ENCODE measurements around the gene RNF5.

Gene RNF5

DNA sequence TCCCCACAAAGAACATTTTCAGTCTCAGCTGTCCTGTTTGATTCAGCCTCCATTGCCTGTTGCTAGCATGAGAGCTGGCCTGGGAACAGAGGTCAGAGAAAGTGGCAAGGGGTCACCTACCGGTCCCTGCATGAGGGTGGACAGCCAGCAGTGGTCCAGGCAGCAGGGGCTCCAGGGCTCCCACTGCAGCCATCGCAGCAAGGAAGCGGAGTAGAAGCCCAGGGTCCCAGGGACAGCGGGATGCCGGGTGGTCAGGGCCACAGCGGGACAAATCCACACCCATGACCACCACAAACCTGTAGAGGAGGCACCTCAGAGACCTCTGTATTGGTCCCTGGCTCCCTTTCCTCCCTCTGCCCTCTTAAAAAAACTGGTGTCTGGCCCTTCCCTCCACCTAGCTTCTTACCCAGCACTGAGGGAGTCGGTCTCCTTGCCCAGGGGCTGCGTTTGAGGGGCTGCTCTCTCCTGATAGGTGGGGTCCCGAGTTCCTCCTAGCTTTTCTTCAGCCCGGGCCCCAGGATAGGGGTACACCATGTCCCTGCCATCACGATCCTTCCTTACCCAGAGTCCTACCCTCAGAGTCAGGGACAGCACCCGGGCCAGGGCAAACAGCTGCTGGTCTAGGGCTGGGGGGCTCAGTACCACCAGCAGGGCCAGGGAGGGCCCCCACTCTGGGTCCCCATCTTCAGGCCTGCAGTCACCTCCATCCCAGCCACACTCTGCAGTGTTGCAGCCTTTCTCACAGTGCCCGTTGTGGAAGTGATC, 22.7 kb downstream of the RNF5 start:
- no peak overlapping the region for H3K4me2 ChIP-seq (ENCODE audit: low read depth, low read length)
- H3K9me3 ChIP-seq (replicated peaks; ENCODE audit: insufficient read depth, low read length): no peaks in the 10 kb centered on the region
- no peaks in the 10 kb centered on the region for H3K9me2 ChIP-seq (replicated peaks; ENCODE audit: insufficient read depth, low read length)
- no peaks in the 10 kb centered on the region for H3K79me2 ChIP-seq (ENCODE audit: low read length)
- H4K20me1 ChIP-seq (ENCODE audit: insufficient read depth, low read length): no peaks in the 10 kb centered on the region
- no peaks in the 10 kb centered on the region for H3F3A ChIP-seq (ENCODE audit: insufficient read depth, low read length)
- H3K27me3 ChIP-seq (replicated peaks; ENCODE audit: insufficient read depth, low read length): peaks cover 28% of the 10 kb centered on the region
- no peak overlapping the region for H3K4me3 ChIP-seq (ENCODE audit: low read length)
- TF ChIP-seq, protein P1, sequence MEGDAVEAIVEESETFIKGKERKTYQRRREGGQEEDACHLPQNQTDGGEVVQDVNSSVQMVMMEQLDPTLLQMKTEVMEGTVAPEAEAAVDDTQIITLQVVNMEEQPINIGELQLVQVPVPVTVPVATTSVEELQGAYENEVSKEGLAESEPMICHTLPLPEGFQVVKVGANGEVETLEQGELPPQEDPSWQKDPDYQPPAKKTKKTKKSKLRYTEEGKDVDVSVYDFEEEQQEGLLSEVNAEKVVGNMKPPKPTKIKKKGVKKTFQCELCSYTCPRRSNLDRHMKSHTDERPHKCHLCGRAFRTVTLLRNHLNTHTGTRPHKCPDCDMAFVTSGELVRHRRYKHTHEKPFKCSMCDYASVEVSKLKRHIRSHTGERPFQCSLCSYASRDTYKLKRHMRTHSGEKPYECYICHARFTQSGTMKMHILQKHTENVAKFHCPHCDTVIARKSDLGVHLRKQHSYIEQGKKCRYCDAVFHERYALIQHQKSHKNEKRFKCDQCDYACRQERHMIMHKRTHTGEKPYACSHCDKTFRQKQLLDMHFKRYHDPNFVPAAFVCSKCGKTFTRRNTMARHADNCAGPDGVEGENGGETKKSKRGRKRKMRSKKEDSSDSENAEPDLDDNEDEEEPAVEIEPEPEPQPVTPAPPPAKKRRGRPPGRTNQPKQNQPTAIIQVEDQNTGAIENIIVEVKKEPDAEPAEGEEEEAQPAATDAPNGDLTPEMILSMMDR (IDR thresholded peaks at IDR 0.05; ENCODE audit: low read length): no peak
- no peak for TF ChIP-seq EZH2phosphoT487 (IDR thresholded peaks at IDR 0.05; ENCODE audit: low read length)
- TF ChIP-seq EZH2 (optimal IDR thresholded peaks at IDR 0.05; ENCODE audit: low read depth, low read length): no peak
- no peak for DNase-seq
- H3K9ac ChIP-seq (ENCODE audit: low read length): no peak overlapping the region
- no peaks in the 10 kb centered on the region for H3K36me3 ChIP-seq (replicated peaks; ENCODE audit: insufficient read depth, low read length)
- no peak overlapping the region for H3K27ac ChIP-seq (ENCODE audit: low read length)
- no peak overlapping the region for H2AFZ ChIP-seq (ENCODE audit: low read length)
- H3K4me1 ChIP-seq (ENCODE audit: low read length): no peaks in the 10 kb centered on the region

DNA sequence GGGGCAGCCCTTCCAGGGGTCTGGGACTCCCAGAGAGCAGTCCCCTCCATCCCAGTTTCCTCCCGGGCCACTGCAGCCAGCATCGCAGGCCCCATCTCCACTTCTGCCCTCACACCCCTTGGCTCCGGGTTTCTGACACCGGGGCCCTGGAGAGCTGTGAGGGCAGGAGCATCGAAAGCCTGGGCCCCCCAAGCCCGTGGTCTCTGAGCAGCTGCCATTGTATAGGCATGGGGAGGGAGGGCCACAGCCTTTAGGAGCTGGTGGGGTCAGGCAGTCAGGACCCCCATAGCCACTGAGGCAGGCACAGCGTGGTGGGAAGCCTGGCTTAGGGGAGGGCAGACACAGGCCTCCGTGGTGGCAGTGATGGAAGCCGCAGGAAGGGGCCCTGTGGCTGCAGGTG, 24.0 kb downstream of the RNF5 start:
- no peaks in the 10 kb centered on the region for H3F3A ChIP-seq (ENCODE audit: insufficient read depth, low read length)
- no peak overlapping the region for H3K4me3 ChIP-seq (ENCODE audit: low read length)
- no peaks in the 10 kb centered on the region for H3K9me3 ChIP-seq (replicated peaks; ENCODE audit: insufficient read depth, low read length)
- no peak for DNase-seq
- H3K27me3 ChIP-seq (replicated peaks; ENCODE audit: insufficient read depth, low read length): peaks cover 31% of the 10 kb centered on the region
- H3K4me1 ChIP-seq (ENCODE audit: low read length): no peaks in the 10 kb centered on the region
- H3K36me3 ChIP-seq (replicated peaks; ENCODE audit: insufficient read depth, low read length): no peaks in the 10 kb centered on the region
- H3K4me2 ChIP-seq (ENCODE audit: low read depth, low read length): no peak overlapping the region
- no peaks in the 10 kb centered on the region for H3K9me2 ChIP-seq (replicated peaks; ENCODE audit: insufficient read depth, low read length)
- H3K9ac ChIP-seq (ENCODE audit: low read length): no peak overlapping the region
- TF ChIP-seq EZH2 (optimal IDR thresholded peaks at IDR 0.05; ENCODE audit: low read depth, low read length) (no peak), EZH2phosphoT487 (IDR thresholded peaks at IDR 0.05; ENCODE audit: low read length) (no peak)
- TF ChIP-seq, protein P1 (IDR thresholded peaks at IDR 0.05; ENCODE audit: low read length): no peak
- H3K79me2 ChIP-seq (ENCODE audit: low read length): no peaks in the 10 kb centered on the region
- H3K27ac ChIP-seq (ENCODE audit: low read length): no peak overlapping the region
- no peaks in the 10 kb centered on the region for H4K20me1 ChIP-seq (ENCODE audit: insufficient read depth, low read length)
- no peak overlapping the region for H2AFZ ChIP-seq (ENCODE audit: low read length)

DNA sequence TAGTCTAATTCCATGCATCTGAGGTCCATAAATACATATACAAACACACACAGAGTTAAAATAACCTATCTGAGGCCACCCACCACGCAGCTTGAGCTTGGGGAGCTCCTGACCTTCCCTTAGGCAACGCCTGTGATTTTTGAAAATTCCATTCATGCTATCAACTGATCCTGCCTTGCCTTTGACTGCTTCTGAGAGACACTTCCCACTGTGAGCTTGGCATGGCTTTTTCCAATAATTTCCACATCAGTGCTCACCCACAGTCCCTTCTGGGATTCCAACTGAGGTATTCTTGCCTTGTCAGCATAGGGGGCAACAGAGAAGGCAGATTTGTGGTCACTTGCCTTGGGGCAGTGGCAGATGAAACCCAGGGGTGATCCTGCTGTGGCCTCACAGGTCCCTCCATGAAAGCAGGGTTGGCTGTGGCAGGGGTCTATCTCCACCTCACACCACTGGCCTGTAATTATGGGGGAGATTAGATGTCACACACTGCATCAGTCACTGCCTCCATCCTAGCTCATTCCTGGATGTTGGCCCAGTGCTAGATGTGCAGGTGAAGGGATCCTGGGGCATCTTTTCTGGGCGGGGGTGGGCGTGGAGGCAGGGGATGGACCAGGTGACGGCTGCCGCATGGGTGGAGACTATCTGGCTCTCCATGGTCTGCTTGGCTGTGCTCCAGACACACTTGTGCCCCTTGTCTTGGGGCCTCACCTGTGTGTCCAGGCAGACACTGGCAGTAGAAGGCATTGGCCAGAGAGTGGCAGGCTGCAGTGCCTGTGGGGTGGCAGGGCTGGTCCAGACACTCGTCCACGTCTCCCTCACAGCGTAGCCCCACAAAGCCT, 25.4 kb downstream of the RNF5 start:
- no peak for TF ChIP-seq EZH2phosphoT487 (IDR thresholded peaks at IDR 0.05; ENCODE audit: low read length)
- no peak for TF ChIP-seq EZH2 (optimal IDR thresholded peaks at IDR 0.05; ENCODE audit: low read depth, low read length)
- TF ChIP-seq, protein P1 (IDR thresholded peaks at IDR 0.05; ENCODE audit: low read length): no peak
- Histone ChIP-seq H3K9me2 (replicated peaks; ENCODE audit: insufficient read depth, low read length) (no peaks in the 10 kb centered on the region), H3K27ac (ENCODE audit: low read length) (no peak overlapping the region), H3K9ac (ENCODE audit: low read length) (no peak overlapping the region), H3K4me1 (ENCODE audit: low read length) (no peaks in the 10 kb centered on the region), H3F3A (ENCODE audit: insufficient read depth, low read length) (no peaks in the 10 kb centered on the region), H4K20me1 (ENCODE audit: insufficient read depth, low read length) (no peaks in the 10 kb centered on the region), H3K27me3 (replicated peaks; ENCODE audit: insufficient read depth, low read length) (peaks cover 31% of the 10 kb centered on the region), H3K79me2 (ENCODE audit: low read length) (no peaks in the 10 kb centered on the region), H3K4me2 (ENCODE audit: low read depth, low read length) (no peak overlapping the region), H3K9me3 (replicated peaks; ENCODE audit: insufficient read depth, low read length) (no peaks in the 10 kb centered on the region), H2AFZ (ENCODE audit: low read length) (no peak overlapping the region), H3K36me3 (replicated peaks; ENCODE audit: insufficient read depth, low read length) (no peaks in the 10 kb centered on the region), H3K4me3 (ENCODE audit: low read length) (no peak overlapping the region)
- DNase-seq: no peak

Measured in MM.1S (cell line).